NCI-H345 (cell line): ENCODE measurements around the gene TBC1D22A.
A peak's percentile ranks its signal among the peaks of the same experiment; 100 is the strongest.

Source experiments
- DNase-seq: peaks from one replicate; lab custom pipeline; 2025; lab: John Stamatoyannopoulos, UW

TBC1D22A gene

GRCh38 chr22:46934746-46935491 is 172.5 kb downstream of the TBC1D22A start:
- DNase-seq = no peak

DNA sequence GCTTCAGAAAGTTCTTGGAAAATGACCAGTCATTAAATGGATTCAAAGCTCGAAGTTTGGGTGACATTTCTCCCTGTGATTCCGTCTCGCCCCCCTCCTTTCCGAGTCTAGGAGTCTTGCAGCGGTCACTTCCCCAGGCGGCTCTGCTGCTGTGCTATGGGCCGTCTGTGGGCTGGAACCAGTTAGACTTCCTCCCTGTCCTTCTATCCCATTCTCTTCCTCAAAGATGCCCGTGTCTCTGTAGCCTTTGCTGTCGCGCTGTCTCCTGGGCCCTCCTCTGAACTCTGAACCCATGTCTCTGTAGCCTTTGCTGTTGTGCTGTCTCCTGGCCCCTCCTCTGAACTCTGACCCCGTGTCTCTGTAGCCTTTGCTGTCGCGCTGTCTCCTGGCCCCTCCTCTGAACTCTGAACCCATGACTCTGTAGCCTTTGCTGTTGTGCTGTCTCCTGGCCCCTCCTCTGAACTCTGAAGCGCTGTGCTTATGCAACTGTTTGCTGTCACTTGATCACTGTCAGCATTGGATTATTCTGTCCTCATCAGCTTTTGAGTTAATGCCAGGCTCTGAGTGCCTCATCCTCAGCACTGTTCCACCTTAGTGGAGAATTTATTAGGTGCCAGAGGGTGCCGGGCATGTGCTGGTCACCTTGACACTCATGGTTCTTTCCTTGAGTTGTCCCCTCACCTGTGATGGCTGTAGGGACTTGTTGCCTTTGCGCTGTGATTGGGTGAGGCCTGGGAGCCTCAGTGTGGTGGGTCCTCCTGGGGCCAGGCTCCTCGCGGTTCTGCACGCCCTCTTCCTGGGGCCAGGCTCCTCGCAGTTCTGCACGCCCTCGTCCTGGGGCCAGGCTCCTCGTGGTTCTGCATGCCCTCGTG is 173.3 kb downstream of the TBC1D22A start:
- peak; percentile 1 for DNase-seq

DNA sequence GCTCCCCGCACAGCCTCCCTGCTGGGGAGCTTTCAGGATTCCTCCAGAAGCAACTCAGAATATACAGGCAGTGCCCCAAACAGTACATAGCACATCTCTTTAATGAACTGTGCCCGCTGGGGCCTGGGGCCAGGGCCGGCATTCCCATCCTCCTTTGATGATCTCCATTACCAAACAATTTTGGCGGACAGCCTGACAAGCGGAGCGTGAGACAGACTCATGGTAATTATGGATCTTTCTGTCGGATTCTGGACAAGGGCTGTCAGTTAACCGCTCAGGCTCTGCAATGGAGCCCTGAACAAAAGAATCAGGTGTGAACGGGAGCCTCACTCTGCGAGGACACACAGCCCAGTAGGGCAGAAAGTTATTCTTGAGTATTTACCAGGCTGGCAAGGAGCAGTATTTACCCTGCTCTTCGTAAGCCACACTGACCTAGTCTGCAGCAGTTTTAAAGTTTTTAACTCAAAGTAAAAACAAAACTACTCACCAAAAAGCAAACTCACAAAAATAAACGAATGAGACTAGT is 174.0 kb downstream of the TBC1D22A start:
- DNase-seq = peak; percentile 17

GRCh38 chr22:46937185-46937584 is 174.7 kb downstream of the TBC1D22A start:
- no peak for DNase-seq

DNA sequence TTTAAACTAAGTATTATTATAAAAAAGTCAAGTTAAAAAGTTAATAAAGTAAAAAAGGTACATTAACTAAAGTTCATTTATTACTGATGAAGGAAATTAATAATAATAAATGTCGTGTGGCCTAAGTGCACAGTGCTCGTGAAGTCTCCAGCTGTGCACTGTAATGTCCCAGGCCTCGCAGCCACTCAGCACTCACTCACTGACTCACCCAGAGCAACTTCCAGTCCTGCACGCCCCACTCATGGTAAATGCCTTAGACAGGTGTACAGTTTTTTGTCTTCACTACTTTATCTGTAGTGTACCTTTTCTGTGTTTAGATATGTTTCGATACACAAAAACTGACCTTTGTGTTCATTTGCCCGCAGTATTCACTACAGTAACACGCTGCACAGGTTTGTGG is 175.5 kb downstream of the TBC1D22A start:
- no peak for DNase-seq

- no peak for DNase-seq
Measured at GRCh38 chr22:46941968-46942798, 179.7 kb downstream of the TBC1D22A start.

- DNase-seq = no peak
Measured at GRCh38 chr22:46942799-46943785, 180.6 kb downstream of the TBC1D22A start.

DNA sequence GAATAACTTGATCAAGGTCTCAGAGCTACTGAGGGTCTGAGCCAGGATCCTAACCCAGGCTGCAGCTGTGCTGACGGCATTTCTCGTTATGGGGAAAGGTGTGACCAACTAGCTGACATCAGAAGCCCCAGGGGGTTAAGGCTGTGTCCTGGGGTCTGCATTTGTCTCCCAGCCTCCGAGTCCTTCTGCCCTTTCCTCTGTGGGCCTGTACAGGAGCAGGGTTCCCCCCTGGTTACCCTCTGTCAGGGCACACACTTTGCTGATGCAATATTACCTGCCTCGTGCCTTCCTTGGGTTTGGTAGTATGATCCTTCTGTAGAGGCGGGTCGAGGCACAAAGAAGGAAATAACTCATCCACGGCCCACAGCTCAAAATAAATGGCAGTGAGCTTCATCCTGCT is 183.0 kb downstream of the TBC1D22A start:
- DNase-seq = no peak

DNA sequence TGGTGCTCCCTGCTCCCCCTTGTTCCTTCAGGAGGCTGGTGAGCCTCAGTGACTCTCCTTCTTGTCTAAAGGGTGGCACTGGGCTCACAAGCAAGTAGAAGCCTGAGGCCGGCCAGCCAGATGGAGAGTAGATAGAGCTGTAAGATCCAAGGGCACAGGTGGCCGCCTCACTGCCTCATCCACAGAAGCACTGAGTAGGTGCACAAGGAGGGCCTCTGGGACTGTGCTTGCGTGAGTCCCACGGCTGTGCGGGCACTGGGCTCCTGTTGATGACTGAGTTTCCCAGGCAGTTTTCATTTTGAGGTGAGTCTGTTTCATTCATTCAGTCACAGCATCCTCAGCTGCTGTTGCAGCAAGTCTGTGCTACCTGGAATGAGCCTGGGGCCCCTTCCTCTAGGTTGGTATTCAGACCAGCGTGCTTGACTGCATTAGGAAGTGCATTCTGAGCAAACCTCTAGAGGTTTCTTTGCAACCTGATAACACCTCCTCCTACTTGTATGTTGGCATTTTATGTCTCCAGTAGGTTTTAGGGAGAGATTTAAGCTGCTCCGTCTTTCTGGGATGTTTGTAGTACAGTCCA is 184.0 kb downstream of the TBC1D22A start:
- no peak for DNase-seq

- DNase-seq = no peak
Measured at GRCh38 chr22:46947516-46948257, 185.2 kb downstream of the TBC1D22A start.

GRCh38 chr22:46948411-46949144 is 186.1 kb downstream of the TBC1D22A start:
- DNase-seq = no peak

GRCh38 chr22:46951350-46951749 is 188.9 kb downstream of the TBC1D22A start:
- DNase-seq = no peak

DNA sequence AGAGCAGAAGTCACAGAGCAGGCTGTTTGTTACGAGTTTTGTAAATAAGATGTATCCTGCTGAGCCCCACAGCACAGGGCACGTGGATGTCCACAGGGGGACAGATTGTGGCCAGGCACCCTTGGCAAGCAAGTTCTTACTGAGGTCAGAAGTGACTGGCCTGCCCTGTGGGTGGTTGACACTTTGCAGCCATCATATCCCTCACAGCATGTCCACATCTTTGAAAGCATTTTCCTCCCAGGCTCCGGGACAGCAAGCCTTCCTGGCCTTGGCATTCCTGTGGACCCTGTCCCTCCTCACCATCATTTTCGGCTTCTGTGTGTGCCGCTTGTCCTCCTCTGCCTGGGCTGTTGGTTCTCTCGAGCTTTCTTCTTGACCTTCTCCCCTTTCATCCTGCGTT is 189.5 kb downstream of the TBC1D22A start:
- DNase-seq = no peak

GRCh38 chr22:46953968-46954765 is 191.7 kb downstream of the TBC1D22A start:
- DNase-seq = no peak

- no peak for DNase-seq
Measured at GRCh38 chr22:46954781-46955180, 192.3 kb downstream of the TBC1D22A start.

GRCh38 chr22:46956498-46957215 is 194.2 kb downstream of the TBC1D22A start:
- no peak for DNase-seq

DNA sequence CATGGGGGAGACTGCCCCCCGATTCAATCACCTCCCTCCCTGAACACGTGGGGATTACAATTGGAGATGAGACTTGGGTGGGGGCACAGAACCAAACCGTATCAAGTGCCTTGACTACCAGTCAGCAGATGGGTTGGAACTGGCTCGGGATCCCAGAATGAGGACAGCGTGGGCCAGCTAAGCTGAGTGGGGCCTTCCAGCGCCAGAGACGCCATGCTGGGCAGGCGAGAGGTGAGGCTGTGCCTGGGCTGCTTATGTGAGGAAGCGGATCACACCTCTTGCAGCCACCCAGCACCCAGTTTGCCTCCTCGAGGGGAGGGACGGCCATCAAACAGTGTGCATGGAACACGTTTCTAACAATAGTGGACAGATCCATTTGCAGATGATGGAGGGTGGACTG is 195.1 kb downstream of the TBC1D22A start:
- no peak for DNase-seq

DNA sequence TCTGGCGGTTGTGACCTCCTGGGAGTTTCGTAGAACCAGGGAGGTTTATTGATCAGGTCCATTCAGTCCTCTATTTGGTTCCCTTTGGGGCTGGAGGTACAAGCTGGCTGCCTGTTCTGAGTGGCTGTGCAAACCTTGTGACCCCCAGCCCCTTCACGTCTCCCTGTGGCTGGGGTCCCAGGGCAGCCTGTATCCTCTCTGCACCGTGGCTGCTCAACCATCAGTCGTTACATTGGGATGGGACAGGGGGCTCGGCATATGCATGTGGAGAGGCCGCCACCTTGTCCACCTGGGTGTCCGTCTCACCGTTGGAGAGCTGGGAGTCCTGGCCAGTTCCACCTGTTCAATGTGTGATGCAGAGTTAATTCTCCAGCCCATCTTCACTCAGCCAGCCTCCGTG is 195.7 kb downstream of the TBC1D22A start:
- no peak for DNase-seq
